Erythroblast (primary cell): ENCODE data around the gene PRKAR1B.

ENCODE experiments used
- GATA1 ChIP-seq: IDR thresholded peaks from 2 replicates; pipeline ENCODE4 v1.6.1; 2011; ENCODE audit warnings: low read depth, mild to moderate bottlenecking, control low read depth, low read length, moderate library complexity
- POLR2A ChIP-seq: IDR thresholded peaks from 2 replicates; pipeline ENCODE4 v1.6.1; 2011; ENCODE audit warnings: mild to moderate bottlenecking, low read length

GRCh38 chr7:514651-515598 lies 212.2 kb downstream of the PRKAR1B start:
- TF ChIP-seq POLR2A, result no peak
- no peak for TF ChIP-seq GATA1
